ENCODE results near the gene SLC7A1. TPM values are rescaled to one million over a fixed set of nuclear protein-coding genes. Genes with fewer than 3 reads are reported as not detected.

SLC7A1 gene
- polyA plus RNA-seq, 2 of the 4 experiments (the other 2 are of a cell fraction) = 19.9 to 24.8 TPM

DNA sequence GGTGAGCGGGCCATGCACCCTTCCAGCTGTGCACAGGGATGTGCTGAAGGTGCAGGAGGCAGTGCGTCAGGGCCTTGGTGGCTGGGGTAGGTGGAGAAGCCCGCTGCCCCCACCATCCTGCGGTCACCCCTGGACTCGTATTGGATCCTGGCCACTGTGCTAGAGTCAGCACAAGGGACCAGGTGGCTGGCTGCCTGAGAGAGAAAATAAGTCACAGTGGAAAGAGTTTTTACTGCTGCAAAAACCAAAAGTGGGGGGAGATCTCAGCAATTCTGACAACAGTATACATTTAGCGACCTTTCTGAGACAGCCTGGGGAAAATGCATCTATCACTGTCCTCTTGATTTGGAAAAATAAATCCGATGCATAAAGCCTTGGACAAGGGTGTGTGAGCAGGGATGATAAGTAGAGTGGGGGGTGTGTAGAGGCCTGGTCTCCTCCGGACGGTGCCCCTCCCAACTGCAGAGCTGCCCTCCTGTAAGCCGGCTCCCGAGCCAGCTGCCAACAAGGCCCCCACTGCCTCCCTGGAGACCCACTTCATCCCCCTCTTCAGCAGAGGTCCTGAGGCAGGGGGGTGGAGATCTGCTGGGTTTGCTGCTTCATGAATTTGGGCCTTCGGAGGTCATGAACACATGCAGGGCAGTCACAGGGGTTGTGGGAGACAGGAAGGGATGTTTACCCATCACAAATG is 84.2 kb downstream of the SLC7A1 start (continued):
- TF ChIP-seq NFE2L2 (conservative IDR thresholded peaks at IDR 0.05; ENCODE audit: low read length) = no peak
- TF ChIP-seq EP300 (IDR thresholded peaks at IDR 0.05) = no peak

DNA sequence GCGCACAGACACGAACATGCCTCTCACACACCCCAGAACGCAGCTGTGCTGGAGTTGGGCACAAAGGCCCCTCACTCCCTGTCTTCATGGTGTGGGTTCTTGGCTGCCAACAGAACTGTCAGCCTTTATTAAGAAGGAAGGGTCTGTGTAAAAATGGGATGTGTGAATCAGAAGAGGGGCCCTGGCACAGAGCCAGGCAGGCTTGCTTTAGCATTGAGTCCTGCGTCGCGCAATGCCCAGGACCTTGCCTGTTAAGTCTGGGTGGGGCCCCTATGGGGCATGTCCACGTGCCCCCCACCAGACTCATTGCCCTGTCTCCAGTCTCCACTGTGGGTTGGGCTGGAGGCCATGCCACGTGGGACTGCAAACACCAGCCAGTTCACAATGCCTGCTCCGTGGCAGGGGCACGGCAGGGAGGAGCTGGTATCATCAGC is 84.8 kb downstream of the SLC7A1 start:
- WGBS (ENCODE audit: missing lambda C conversion rate) = 100% methylated on average over 3 of the region's 10 CpGs
- H3K27ac ChIP-seq = no peak overlapping the region
- POLR2A ChIA-PET = no interaction called here

DNA sequence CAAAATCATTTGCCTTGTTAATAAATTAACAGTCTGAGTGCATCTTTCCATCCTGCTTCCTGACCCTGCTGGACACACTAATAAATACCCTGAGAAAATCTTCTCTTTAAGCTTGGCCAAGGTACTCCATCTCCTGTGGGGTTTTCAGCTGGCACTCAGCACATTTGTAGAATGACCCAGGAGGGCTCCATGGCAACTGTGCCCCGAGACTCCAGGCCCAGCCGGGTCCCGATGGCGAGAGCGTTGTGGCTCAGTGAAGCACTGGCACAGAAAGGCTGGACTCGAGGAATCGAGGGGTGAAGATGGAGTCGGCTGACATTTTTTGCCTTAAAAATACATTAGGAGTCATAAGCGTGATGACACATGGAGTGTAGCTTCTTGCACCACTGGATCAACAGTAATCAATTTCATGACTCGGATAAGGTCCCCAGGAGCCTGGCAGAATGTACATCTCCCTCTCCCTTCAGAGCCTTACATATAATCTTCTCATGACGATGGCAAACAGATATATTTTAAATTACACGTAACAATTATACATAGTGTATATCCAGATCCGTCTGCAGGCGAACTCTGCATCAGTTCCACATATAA is 85.4 kb downstream of the SLC7A1 start:
- TF ChIP-seq FOSB (CRISPR knock-in tag; IDR thresholded peaks at IDR 0.05) = no peak
- no peak for TF ChIP-seq CBX2 (IDR thresholded peaks at IDR 0.05; ENCODE audit: borderline replicate concordance, low read depth)
- no peak for TF ChIP-seq CHD2 (IDR thresholded peaks at IDR 0.05; ENCODE audit: low read length, partially characterized antibody)
- no peak for TF ChIP-seq CHD4 (IDR thresholded peaks at IDR 0.05; ENCODE audit: borderline replicate concordance)
- no peak for TF ChIP-seq SMC3 (IDR thresholded peaks at IDR 0.05)
- TF ChIP-seq, protein P1, sequence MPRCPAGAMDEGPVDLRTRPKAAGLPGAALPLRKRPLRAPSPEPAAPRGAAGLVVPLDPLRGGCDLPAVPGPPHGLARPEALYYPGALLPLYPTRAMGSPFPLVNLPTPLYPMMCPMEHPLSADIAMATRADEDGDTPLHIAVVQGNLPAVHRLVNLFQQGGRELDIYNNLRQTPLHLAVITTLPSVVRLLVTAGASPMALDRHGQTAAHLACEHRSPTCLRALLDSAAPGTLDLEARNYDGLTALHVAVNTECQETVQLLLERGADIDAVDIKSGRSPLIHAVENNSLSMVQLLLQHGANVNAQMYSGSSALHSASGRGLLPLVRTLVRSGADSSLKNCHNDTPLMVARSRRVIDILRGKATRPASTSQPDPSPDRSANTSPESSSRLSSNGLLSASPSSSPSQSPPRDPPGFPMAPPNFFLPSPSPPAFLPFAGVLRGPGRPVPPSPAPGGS (IDR thresholded peaks at IDR 0.05) = no peak
- TF ChIP-seq, protein P2, sequence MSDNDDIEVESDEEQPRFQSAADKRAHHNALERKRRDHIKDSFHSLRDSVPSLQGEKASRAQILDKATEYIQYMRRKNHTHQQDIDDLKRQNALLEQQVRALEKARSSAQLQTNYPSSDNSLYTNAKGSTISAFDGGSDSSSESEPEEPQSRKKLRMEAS (IDR thresholded peaks at IDR 0.05) = no peak
- no peak for TF ChIP-seq KDM5A (IDR thresholded peaks at IDR 0.05)
- TF ChIP-seq CBX8 (IDR thresholded peaks at IDR 0.05) = no peak
- TF ChIP-seq RNF2 (IDR thresholded peaks at IDR 0.05; ENCODE audit: borderline replicate concordance, low read depth) = no peak
- TF ChIP-seq HOXA7 (CRISPR knock-in tag; IDR thresholded peaks at IDR 0.05) = no peak
- no peak for TF ChIP-seq RAD21 (conservative IDR thresholded peaks at IDR 0.05 in 1 of 2, IDR thresholded peaks at IDR 0.05 in 1 of 2)
- ATAC-seq = no peak
- no peak for DNase-seq (ENCODE audit: low read depth in 1 of 2, low spot score in 1 of 2)
- FAIRE-seq = no peak
- H3K9me3 ChIP-seq = no peaks in the 10 kb centered on the region
- peaks cover 5% of the 10 kb centered on the region; the same call in 1 of the 3 replicates for H3K4me1 ChIP-seq
- no peak overlapping the region for H3K4me3 ChIP-seq
- WGBS (ENCODE audit: missing lambda C conversion rate) = 90% methylated on average over 11 of the region's 14 CpGs
- POLR2A ChIA-PET = no interaction called here
- CTCF ChIA-PET = interaction anchor here (3.3 to 4.8 kb wide), 4 partner anchors 13 to 605 kb away, joined by 17 to 43 read pairs (median 33); no protein-coding TSS in a partner anchor
- no peak overlapping the region for H3K4me2 ChIP-seq
- no peak overlapping the region for H3K27ac ChIP-seq

More for the DNA sequence above, 84.8 kb downstream of the SLC7A1 start:
- Histone ChIP-seq H3K4me1 (peaks cover 5% of the 10 kb centered on the region; the same call in 1 of the 3 replicates), H3K4me2 (no peak overlapping the region), H3K4me3 (no peak overlapping the region), H3K9me3 (no peaks in the 10 kb centered on the region)
- no peak for DNase-seq (ENCODE audit: low read depth in 1 of 2, low spot score in 1 of 2)
- no peak for ATAC-seq
- no peak for FAIRE-seq
- CTCF ChIA-PET = interaction anchor here (3.5 kb wide), 1 partner anchor 17 kb away, joined by 17 read pairs; no protein-coding TSS in a partner anchor
- TF ChIP-seq TFCP2L1 (CRISPR knock-in tag; IDR thresholded peaks at IDR 0.05) (no peak), MAFK (IDR thresholded peaks at IDR 0.05; ENCODE audit: partially characterized antibody) (no peak), PHF8 (IDR thresholded peaks at IDR 0.05; ENCODE audit: borderline replicate concordance, low read depth) (no peak), RCOR1 (IDR thresholded peaks at IDR 0.05; ENCODE audit: low read depth, low read length) (no peak), BHLHE40 (IDR thresholded peaks at IDR 0.05; ENCODE audit: low read depth, low read length) (no peak), RARB (CRISPR knock-in tag; IDR thresholded peaks at IDR 0.05) (no peak), GATA3 (IDR thresholded peaks at IDR 0.05; ENCODE audit: borderline replicate concordance) (no peak), NPAS2 (CRISPR knock-in tag; IDR thresholded peaks at IDR 0.05; ENCODE audit: borderline replicate concordance) (no peak), RAD21 (conservative IDR thresholded peaks at IDR 0.05 in 1 of 2, IDR thresholded peaks at IDR 0.05 in 1 of 2) (no peak), EP300 (IDR thresholded peaks at IDR 0.05) (no peak), KDM1A (IDR thresholded peaks at IDR 0.05; ENCODE audit: low read depth) (no peak), EHF (CRISPR knock-in tag; IDR thresholded peaks at IDR 0.05) (no peak), FOXS1 (CRISPR knock-in tag; IDR thresholded peaks at IDR 0.05) (no peak)
- TF ChIP-seq, protein P3, sequence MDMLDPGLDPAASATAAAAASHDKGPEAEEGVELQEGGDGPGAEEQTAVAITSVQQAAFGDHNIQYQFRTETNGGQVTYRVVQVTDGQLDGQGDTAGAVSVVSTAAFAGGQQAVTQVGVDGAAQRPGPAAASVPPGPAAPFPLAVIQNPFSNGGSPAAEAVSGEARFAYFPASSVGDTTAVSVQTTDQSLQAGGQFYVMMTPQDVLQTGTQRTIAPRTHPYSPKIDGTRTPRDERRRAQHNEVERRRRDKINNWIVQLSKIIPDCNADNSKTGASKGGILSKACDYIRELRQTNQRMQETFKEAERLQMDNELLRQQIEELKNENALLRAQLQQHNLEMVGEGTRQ (IDR thresholded peaks at IDR 0.05) = no peak
- TF ChIP-seq, protein P4, sequence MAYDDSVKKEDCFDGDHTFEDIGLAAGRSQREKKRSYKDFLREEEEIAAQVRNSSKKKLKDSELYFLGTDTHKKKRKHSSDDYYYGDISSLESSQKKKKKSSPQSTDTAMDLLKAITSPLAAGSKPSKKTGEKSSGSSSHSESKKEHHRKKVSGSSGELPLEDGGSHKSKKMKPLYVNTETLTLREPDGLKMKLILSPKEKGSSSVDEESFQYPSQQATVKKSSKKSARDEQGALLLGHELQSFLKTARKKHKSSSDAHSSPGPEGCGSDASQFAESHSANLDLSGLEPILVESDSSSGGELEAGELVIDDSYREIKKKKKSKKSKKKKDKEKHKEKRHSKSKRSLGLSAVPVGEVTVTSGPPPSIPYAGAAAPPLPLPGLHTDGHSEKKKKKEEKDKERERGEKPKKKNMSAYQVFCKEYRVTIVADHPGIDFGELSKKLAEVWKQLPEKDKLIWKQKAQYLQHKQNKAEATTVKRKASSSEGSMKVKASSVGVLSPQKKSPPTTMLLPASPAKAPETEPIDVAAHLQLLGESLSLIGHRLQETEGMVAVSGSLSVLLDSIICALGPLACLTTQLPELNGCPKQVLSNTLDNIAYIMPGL (CRISPR knock-in tag; IDR thresholded peaks at IDR 0.05; ENCODE audit: borderline replicate concordance) = no peak

Data from A549 (cell line).